SH-SY5Y (cell line): ENCODE data around the gene SMOC1.

ENCODE experiments used
- GATA2 ChIP-seq: IDR thresholded peaks from 2 replicates; pipeline ENCODE4 v1.6.1; 2011; ENCODE audit warnings: mild to moderate bottlenecking, low read depth, low read length
- GATA3 ChIP-seq: IDR thresholded peaks from 2 replicates; pipeline ENCODE4 v1.6.1; 2011; ENCODE audit warnings: low read depth, mild to moderate bottlenecking, low read length, moderate library complexity

DNA sequence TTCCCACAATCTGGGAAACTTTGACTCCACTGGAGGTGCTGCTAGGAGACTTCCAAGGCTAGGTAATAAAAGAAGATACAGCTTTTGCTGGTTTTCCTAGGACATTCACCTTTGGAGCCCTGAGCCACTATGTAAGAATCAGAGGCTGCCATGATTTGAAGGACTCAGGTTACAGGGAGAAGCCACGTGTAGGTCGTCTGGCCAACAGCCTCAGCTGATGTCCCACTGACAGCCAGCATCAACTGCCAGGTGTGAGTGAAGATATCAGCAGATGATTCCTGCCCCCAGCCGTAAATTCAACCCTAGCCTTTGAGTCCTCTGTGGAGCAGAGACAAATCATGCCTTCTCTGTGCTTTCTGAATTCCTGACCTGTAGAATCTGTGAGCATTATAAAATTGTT is 27.0 kb downstream of the SMOC1 start:
- no peak for TF ChIP-seq GATA2
- TF ChIP-seq GATA3, result no peak
